Ecto neural progenitor cell (in vitro differentiated cells): ENCODE measurements around the gene STK11.
A peak's percentile ranks its signal among the peaks of the same experiment; 100 is the strongest.

Experiments
- DNase-seq: peaks from one replicate; pipeline ENCODE4 v3.0.0-alpha.2; 2018; ENCODE audit warnings: low spot score

The STK11 gene

GRCh38 chr19:1251330-1252220 lies 46.0 kb downstream of the STK11 start:
- no peak for DNase-seq

- DNase-seq = no peak
Observed at GRCh38 chr19:1252221-1252820, 46.7 kb downstream of the STK11 start.

GRCh38 chr19:1252821-1253513 lies 47.4 kb downstream of the STK11 start:
- DNase-seq = no peak

GRCh38 chr19:1253514-1254080 lies 48.0 kb downstream of the STK11 start:
- DNase-seq = no peak

GRCh38 chr19:1254081-1254527 lies 48.5 kb downstream of the STK11 start:
- DNase-seq = no peak

- DNase-seq = no peak
Observed at GRCh38 chr19:1254530-1255185, 49.1 kb downstream of the STK11 start.

- DNase-seq = no peak
Observed at GRCh38 chr19:1255186-1256161, 49.9 kb downstream of the STK11 start.

- no peak for DNase-seq
Observed at GRCh38 chr19:1256646-1257474, 51.3 kb downstream of the STK11 start.

- DNase-seq = no peak
Observed at GRCh38 chr19:1257475-1258162, 52.0 kb downstream of the STK11 start.

- DNase-seq = no peak
Observed at GRCh38 chr19:1258163-1258492, 52.5 kb downstream of the STK11 start.

- no peak for DNase-seq
Observed at GRCh38 chr19:1258707-1259205, 53.2 kb downstream of the STK11 start.

- DNase-seq = peak; percentile 81
Observed at GRCh38 chr19:1259206-1259875, 53.8 kb downstream of the STK11 start.

GRCh38 chr19:1259876-1260748 lies 54.5 kb downstream of the STK11 start:
- peak; percentile 69 for DNase-seq

GRCh38 chr19:1260749-1261537 lies 55.4 kb downstream of the STK11 start:
- peak; percentile 97 for DNase-seq

- peak; percentile 71 for DNase-seq
Observed at GRCh38 chr19:1261538-1261797, 55.9 kb downstream of the STK11 start.

GRCh38 chr19:1261798-1262622 lies 56.4 kb downstream of the STK11 start:
- DNase-seq = no peak
